SK-N-SH (cell line): ENCODE data around the gene SEMA4D.

Source experiments
- EZH2phosphoT487 ChIP-seq: fragments of 200-600 bp; sonication (generic); IDR thresholded peaks from 2 replicates; pipeline ENCODE4 v1.6.1; 2017; ENCODE audit warnings: low read depth, mixed run types, mild to moderate bottlenecking, antibody characterized with exemption, moderate library complexity, borderline replicate concordance
- FOXM1 ChIP-seq: IDR thresholded peaks from 2 replicates; pipeline ENCODE4 v1.4.0; 2012; ENCODE audit warnings: low read depth, mild to moderate bottlenecking
- MXI1 ChIP-seq: IDR thresholded peaks from 2 replicates; pipeline ENCODE4 v1.6.1; 2012; ENCODE audit warnings: mild to moderate bottlenecking, low read depth, low read length, improper control_type of control experiment
- TAF1 ChIP-seq: IDR thresholded peaks from 2 replicates; pipeline ENCODE4 v1.6.1; 2012; ENCODE audit warnings: low read depth, mild to moderate bottlenecking, low read length, moderate library complexity, borderline replicate concordance
- TF ChIP-seq, protein P1 (sequence below): IDR thresholded peaks from 2 replicates; pipeline ENCODE4 v1.4.0; 2012; ENCODE audit warnings: low read depth, borderline replicate concordance
- TF ChIP-seq, protein P2 (sequence below): fragments of 200-600 bp; sonication (generic); IDR thresholded peaks from 2 replicates; pipeline ENCODE4 v1.6.1; 2017; ENCODE audit warnings: antibody characterized with exemption, mild to moderate bottlenecking, moderate library complexity

DNA sequence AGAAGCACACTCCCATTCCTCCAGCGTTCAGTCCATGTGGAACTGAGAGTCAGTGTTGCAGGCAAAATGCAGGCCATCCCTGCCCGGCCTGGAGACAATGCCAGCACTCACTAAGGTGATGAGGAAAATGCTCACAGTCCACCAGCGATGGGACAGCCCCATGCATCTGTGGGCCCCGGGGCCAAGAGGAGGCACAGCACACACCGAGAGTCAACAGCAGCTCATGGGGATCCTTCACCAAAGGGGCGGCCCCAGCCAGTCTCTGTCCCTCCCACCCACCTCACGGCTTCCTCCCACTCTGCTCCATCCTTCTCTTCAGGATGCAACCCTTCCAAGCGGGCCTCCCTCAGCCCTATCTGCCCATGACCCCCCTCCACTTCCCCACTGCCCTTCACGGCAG lies 6.2 kb downstream of the SEMA4D start:
- TF ChIP-seq FOXM1, result no peak
- TF ChIP-seq, protein P1, sequence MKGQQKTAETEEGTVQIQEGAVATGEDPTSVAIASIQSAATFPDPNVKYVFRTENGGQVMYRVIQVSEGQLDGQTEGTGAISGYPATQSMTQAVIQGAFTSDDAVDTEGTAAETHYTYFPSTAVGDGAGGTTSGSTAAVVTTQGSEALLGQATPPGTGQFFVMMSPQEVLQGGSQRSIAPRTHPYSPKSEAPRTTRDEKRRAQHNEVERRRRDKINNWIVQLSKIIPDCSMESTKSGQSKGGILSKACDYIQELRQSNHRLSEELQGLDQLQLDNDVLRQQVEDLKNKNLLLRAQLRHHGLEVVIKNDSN, result no peak
- TF ChIP-seq, protein P2, sequence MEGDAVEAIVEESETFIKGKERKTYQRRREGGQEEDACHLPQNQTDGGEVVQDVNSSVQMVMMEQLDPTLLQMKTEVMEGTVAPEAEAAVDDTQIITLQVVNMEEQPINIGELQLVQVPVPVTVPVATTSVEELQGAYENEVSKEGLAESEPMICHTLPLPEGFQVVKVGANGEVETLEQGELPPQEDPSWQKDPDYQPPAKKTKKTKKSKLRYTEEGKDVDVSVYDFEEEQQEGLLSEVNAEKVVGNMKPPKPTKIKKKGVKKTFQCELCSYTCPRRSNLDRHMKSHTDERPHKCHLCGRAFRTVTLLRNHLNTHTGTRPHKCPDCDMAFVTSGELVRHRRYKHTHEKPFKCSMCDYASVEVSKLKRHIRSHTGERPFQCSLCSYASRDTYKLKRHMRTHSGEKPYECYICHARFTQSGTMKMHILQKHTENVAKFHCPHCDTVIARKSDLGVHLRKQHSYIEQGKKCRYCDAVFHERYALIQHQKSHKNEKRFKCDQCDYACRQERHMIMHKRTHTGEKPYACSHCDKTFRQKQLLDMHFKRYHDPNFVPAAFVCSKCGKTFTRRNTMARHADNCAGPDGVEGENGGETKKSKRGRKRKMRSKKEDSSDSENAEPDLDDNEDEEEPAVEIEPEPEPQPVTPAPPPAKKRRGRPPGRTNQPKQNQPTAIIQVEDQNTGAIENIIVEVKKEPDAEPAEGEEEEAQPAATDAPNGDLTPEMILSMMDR, result no peak
- no peak for TF ChIP-seq EZH2phosphoT487
- no peak for TF ChIP-seq TAF1
- no peak for TF ChIP-seq MXI1
